Endothelial cell of umbilical vein (primary cell): ENCODE results near the gene FANCC. TPM values are rescaled to one million over a fixed set of nuclear protein-coding genes. Genes with fewer than 3 reads are reported as not detected.

ENCODE experiments used
- BruUV-seq: library from RNA; stranded (reverse); fragments of 400-500 nt; replicated peaks from 2 replicates; lab custom pipeline; 2021; lab: Mats Ljungman, UMichigan
- CTCF ChIA-PET: fragments of 300-600, 350-600 bp; sonication (Branson Sonifier 250); formaldehyde crosslinking; loops from one replicate; lab custom pipeline; 2021; ENCODE audit warnings: antibody characterized with exemption, inconsistent platforms; lab: Charles Lee
- POLR2A ChIA-PET: fragments of 300-600, 350-600 bp; sonication (Branson Sonifier 250); formaldehyde crosslinking; loops from one replicate; lab custom pipeline; 2021; ENCODE audit warnings: antibody characterized with exemption, inconsistent platforms; lab: Charles Lee
- DNase-seq: peaks from one replicate; pipeline ENCODE4 v3.0.0-alpha.2; 2011; ENCODE audit warnings: low read depth, low spot score
- FAIRE-seq: peaks from 2 replicates; lab custom pipeline; 2011; peaks lifted over from hg19 to GRCh38; lab: Jason Lieb, UNC
- H2AFZ ChIP-seq: 2 replicates; pipeline ENCODE4 v1.6.0; 2012; ENCODE audit warnings: low read depth, low read length, control low read depth, inconsistent platforms
- H3K27ac ChIP-seq: 2 replicates; pipeline ENCODE4 v1.5.1; 2011; ENCODE audit warnings: low read depth, mild to moderate bottlenecking, control low read depth, low read length, moderate library complexity; ENCODE audit not compliant: insufficient read depth
- H3K27me3 ChIP-seq, 2 experiments: 2 replicates each; pipeline versions ENCODE4 v1.6.0 to v1.6.1; 2011; ENCODE audit warnings: low read length in 2 of 2, mixed read lengths in 1 of 2; ENCODE audit not compliant: control insufficient read depth in 2 of 2, insufficient read depth in 2 of 2
- H3K36me3 ChIP-seq, 2 experiments: 2 replicates in 1 of 2; 3 replicates in 1 of 2; pipeline ENCODE4 v1.5.1; 2011; ENCODE audit warnings: low read length in 2 of 2, mild to moderate bottlenecking in 1 of 2, moderate library complexity in 1 of 2; ENCODE audit not compliant: control insufficient read depth in 2 of 2, insufficient read depth in 2 of 2; ENCODE audit errors: extremely low read depth in 1 of 2
- H3K4me1 ChIP-seq: 3 replicates; pipeline ENCODE4 v1.5.1; 2011; ENCODE audit warnings: mild to moderate bottlenecking, low read length; ENCODE audit not compliant: control insufficient read depth, insufficient read depth; ENCODE audit errors: extremely low read depth
- H3K4me2 ChIP-seq: 2 replicates; pipeline ENCODE4 v1.6.1; 2011; ENCODE audit warnings: low read length, control low read depth, mixed read lengths; ENCODE audit not compliant: insufficient read depth
- H3K4me3 ChIP-seq, 3 experiments: fragments of 200-600 bp in 1 of 3; sonication (generic), shearing (Covaris generic) in 1 of 3; replicated peaks in 1 of 3; 2 replicates each; pipeline ENCODE4 v1.5.1; 2011 to 2016; ENCODE audit warnings: control low read depth in 3 of 3, low read length in 3 of 3, mild to moderate bottlenecking in 2 of 3, inconsistent platforms in 1 of 3, low read depth in 1 of 3, moderate library complexity in 1 of 3; ENCODE audit not compliant: insufficient read depth in 1 of 3
- H3K79me2 ChIP-seq: 2 replicates; pipeline ENCODE4 v1.6.0; 2012; ENCODE audit warnings: low read length, inconsistent platforms; ENCODE audit not compliant: control insufficient read depth, insufficient read depth
- H3K9ac ChIP-seq: replicated peaks from 2 replicates; pipeline ENCODE3; 2011; ENCODE audit warnings: low read length, control low read depth; ENCODE audit not compliant: insufficient read depth; ENCODE audit errors: extremely low read depth
- H3K9me1 ChIP-seq: replicated peaks from 3 replicates; pipeline ENCODE4 v1.6.0; 2011; ENCODE audit warnings: mild to moderate bottlenecking, low read length; ENCODE audit not compliant: control insufficient read depth, insufficient read depth; ENCODE audit errors: extremely low read depth
- H3K9me3 ChIP-seq: replicated peaks from 2 replicates; pipeline ENCODE4 v1.5.1; 2012; ENCODE audit warnings: low read length, inconsistent platforms; ENCODE audit not compliant: control insufficient read depth, insufficient read depth
- H4K20me1 ChIP-seq: replicated peaks from 2 replicates; pipeline ENCODE3; 2011; ENCODE audit warnings: mild to moderate bottlenecking, low read length; ENCODE audit not compliant: control insufficient read depth, insufficient read depth; ENCODE audit errors: extremely low read depth
- CTCF ChIP-seq, 2 donors: IDR thresholded peaks; 1 replicate in 1 of 2; 2 replicates in 1 of 2; pipeline ENCODE4 v1.5.1; 2011; ENCODE audit warnings: low read length in 2 of 2, mild to moderate bottlenecking in 2 of 2, moderate library complexity in 2 of 2, control low read depth in 1 of 2, inconsistent platforms in 1 of 2, low read depth in 1 of 2; ENCODE audit not compliant: insufficient read depth in 1 of 2; ENCODE audit errors: extremely low read depth in 1 of 2
- EZH2 ChIP-seq: IDR thresholded peaks from 2 replicates; pipeline ENCODE4 v1.6.1; 2012; ENCODE audit warnings: borderline replicate concordance, low read depth, mild to moderate bottlenecking, moderate library complexity, low read length, inconsistent platforms; ENCODE audit not compliant: severe bottlenecking
- FOS ChIP-seq: IDR thresholded peaks from 2 replicates; pipeline ENCODE4 v1.6.1; 2011; ENCODE audit warnings: mild to moderate bottlenecking, low read length, moderate library complexity, borderline replicate concordance; ENCODE audit not compliant: insufficient read depth
- GATA2 ChIP-seq: IDR thresholded peaks from 2 replicates; pipeline ENCODE4 v1.7.0; 2011; ENCODE audit warnings: low read depth, mild to moderate bottlenecking, moderate library complexity, mixed read lengths, low read length; ENCODE audit not compliant: insufficient read length, insufficient read depth
- JUN ChIP-seq: IDR thresholded peaks from 2 replicates; pipeline ENCODE4 v1.6.1; 2011; ENCODE audit warnings: borderline replicate concordance, low read depth; ENCODE audit not compliant: insufficient read length, insufficient read depth
- MAX ChIP-seq: IDR thresholded peaks from 2 replicates; pipeline ENCODE4 v1.6.1; 2011; ENCODE audit not compliant: insufficient read depth, insufficient read length
- MYC ChIP-seq: IDR thresholded peaks from one replicate; pipeline ENCODE4 v1.6.1; 2011; ENCODE audit warnings: mild to moderate bottlenecking, low read depth, low read length
- POLR2A ChIP-seq: IDR thresholded peaks from 2 replicates; pipeline ENCODE4 v1.6.1; 2012; ENCODE audit warnings: low read depth, mild to moderate bottlenecking, control low read depth, low read length
- POLR2AphosphoS5 ChIP-seq: IDR thresholded peaks from 2 replicates; pipeline ENCODE4 v1.6.1; 2012; ENCODE audit warnings: low read depth, mild to moderate bottlenecking, control low read depth, low read length, moderate library complexity; ENCODE audit not compliant: insufficient read depth
- dilution Hi-C: fragments of 300-500 bp; cut with MboI; formaldehyde crosslinking; loops from one replicate; pipeline ENCODE4 v1.15.0; 2019; ENCODE audit warnings: low sequenced_read_pairs; ENCODE audit not compliant: extremely low pct_ligation_motif_present
- intact Hi-C: fragments of 100-400 bp; cut with micrococcal nuclease; formaldehyde crosslinking; loops from one replicate; pipeline ENCODE4 v1.10.0; 2022
- polyA plus RNA-seq, 4 experiments: library from polyadenylated mRNA; depleted of rRNA in 3 of 4; stranded (reverse) in 3 of 4; unstranded in 1 of 4; fragments of >200 nt; gene quantifications; 2 replicates each; pipeline versions ENCODE4 v1.2.1 to v1.2.3, GENCODE V29; 2011 to 2012; ENCODE audit warnings: missing spikeins in 1 of 4
- total RNA-seq: library from RNA; stranded (reverse); gene quantifications from 2 replicates; pipeline ENCODE4 v1.2.3, GENCODE V29; 2021

FANCC gene
- total and polyA plus RNA-seq, 2 donors (not counting 3 experiments of a cell fraction or from before 2014, with no cell fraction given) = 5.7 to 13.1 TPM

GRCh38 chr9:95363051-95363841 is 45.7 kb upstream of the FANCC start:
- Histone ChIP-seq H3K79me2 (no peaks in the 10 kb centered on the region), H3K9me3 (no peaks in the 10 kb centered on the region), H3K4me3 (no peak overlapping the region), H3K4me1 (no peaks in the 10 kb centered on the region), H3K36me3 (no peaks in the 10 kb centered on the region), H3K27ac (no peak overlapping the region), H3K4me2 (no peak overlapping the region), H2AFZ (no peak overlapping the region), H4K20me1 (no peaks in the 10 kb centered on the region), H3K9me1 (no peaks in the 10 kb centered on the region), H3K9ac (no peak overlapping the region), H3K27me3 (peaks cover 5 to 16% of the 10 kb centered on the region in 2 experiments)
- TF ChIP-seq MYC = no peak
- no peak for TF ChIP-seq CTCF (IDR thresholded peaks at IDR 0.05; ENCODE audit: extremely low read depth in 1 of 2, insufficient read depth in 1 of 2, low read depth in 1 of 2, low read length in 2 of 2)
- TF ChIP-seq POLR2AphosphoS5 = no peak
- TF ChIP-seq FOS = no peak
- no peak for TF ChIP-seq MAX
- no peak for TF ChIP-seq JUN
- no peak for TF ChIP-seq POLR2A
- TF ChIP-seq GATA2 = no peak
- TF ChIP-seq EZH2 = no peak
- no TSS peak for BruUV-seq
- CTCF ChIA-PET = no interaction called here
- POLR2A ChIA-PET = no interaction called here
- FAIRE-seq (no peak), DNase-seq (no peak)
- intact Hi-C loops = no loop called here
- dilution Hi-C loops = no loop called here
